HFFc6 (cell line): Measurements from ENCODE around the gene TCF7L1. TPM values are rescaled to one million over a fixed set of nuclear protein-coding genes. Genes with fewer than 3 reads are reported as not detected.

Experiments used
- DNase-seq: peaks from one replicate; pipeline ENCODE4 v3.0.0-alpha.2; 2018
- H3K27ac Mint-ChIP-seq: 2 replicates; pipeline ENCODE4 v1.8.0; 2020; ENCODE audit warnings: mild to moderate bottlenecking, mixed read lengths
- H3K27me3 Mint-ChIP-seq: 2 replicates; pipeline ENCODE4 v1.8.0; 2021; ENCODE audit warnings: mild to moderate bottlenecking, moderate library complexity, mixed read lengths; ENCODE audit not compliant: insufficient read depth
- H3K36me3 Mint-ChIP-seq: 2 replicates; pipeline ENCODE4 v1.8.0; 2021; ENCODE audit warnings: low read depth, mixed read lengths
- H3K4me1 Mint-ChIP-seq: 2 replicates; pipeline ENCODE4 v1.8.0; 2020; ENCODE audit warnings: low read depth, mixed read lengths
- H3K4me3 Mint-ChIP-seq: 2 replicates; pipeline ENCODE4 v1.8.0; 2020; ENCODE audit warnings: mild to moderate bottlenecking, moderate library complexity, mixed read lengths
- H3K9me3 Mint-ChIP-seq: 2 replicates; pipeline ENCODE4 v1.8.0; 2020; ENCODE audit warnings: mild to moderate bottlenecking, mixed read lengths
- CTCF ChIP-seq: fragments of 200-600 bp; sonication (generic); IDR thresholded peaks from 2 replicates; pipeline ENCODE4 v1.5.0; 2021; ENCODE audit warnings: antibody characterized with exemption, mild to moderate bottlenecking
- total RNA-seq, 6 experiments: library from RNA; stranded (reverse); fragmentation: NEBNext Ultra II Directional; extraction: Animal tissue kit (Norgen Biotek cat#: 25700); gene quantifications; 2 replicates in 1 of 6; 3 replicates in 5 of 6; pipeline ENCODE4 v1.2.3, GENCODE V29; 2021

The TCF7L1 gene
- total RNA-seq, 6 experiments from 2014 or later = 2.6 to 10.3 (median 9.4) TPM

- DNase-seq = no peak
- Mint-ChIP-seq H3K4me3 (no peak overlapping the region), H3K4me1 (peaks cover 15% of the 10 kb centered on the region), H3K27me3 (peaks cover 2% of the 10 kb centered on the region; the same call in 1 of the 2 replicates), H3K36me3 (peaks cover 5% of the 10 kb centered on the region; the same call in 1 of the 2 replicates), H3K9me3 (no peaks in the 10 kb centered on the region), H3K27ac (no peak overlapping the region)
- no peak for TF ChIP-seq CTCF
Measured at GRCh38 chr2:85308201-85308600, 175.0 kb downstream of the TCF7L1 start.

GRCh38 chr2:85308896-85309555 is 175.8 kb downstream of the TCF7L1 start:
- TF ChIP-seq CTCF = no peak
- Mint-ChIP-seq H3K27ac (no peak overlapping the region), H3K27me3 (peaks cover 7% of the 10 kb centered on the region), H3K36me3 (peaks cover 10% of the 10 kb centered on the region), H3K9me3 (no peaks in the 10 kb centered on the region), H3K4me3 (no peak overlapping the region), H3K4me1 (peaks cover 22% of the 10 kb centered on the region)
- DNase-seq = no peak

- H3K9me3 Mint-ChIP-seq = no peaks in the 10 kb centered on the region
- H3K27ac Mint-ChIP-seq = no peak overlapping the region
- H3K27me3 Mint-ChIP-seq = peaks cover 8% of the 10 kb centered on the region
- H3K4me1 Mint-ChIP-seq = peaks cover 27% of the 10 kb centered on the region
- no peak for TF ChIP-seq CTCF
- no peak for DNase-seq
- no peak overlapping the region for H3K4me3 Mint-ChIP-seq
- H3K36me3 Mint-ChIP-seq = peaks cover 10% of the 10 kb centered on the region
Measured at GRCh38 chr2:85309699-85310321, 176.6 kb downstream of the TCF7L1 start.

- no peak for DNase-seq
- H3K27ac Mint-ChIP-seq = 0 out of 2 replicates have a peak overlapping the region, but pooled peaks have one; percentile 13
- no peak for TF ChIP-seq CTCF
- no peaks in the 10 kb centered on the region for H3K9me3 Mint-ChIP-seq
- peaks cover 10% of the 10 kb centered on the region for H3K36me3 Mint-ChIP-seq
- H3K27me3 Mint-ChIP-seq = peaks cover 8% of the 10 kb centered on the region
- peaks cover 27% of the 10 kb centered on the region for H3K4me1 Mint-ChIP-seq
- H3K4me3 Mint-ChIP-seq = no peak overlapping the region
Measured at GRCh38 chr2:85310330-85310729, 177.1 kb downstream of the TCF7L1 start.

- Mint-ChIP-seq H3K27ac (peak overlapping the region; percentile 64; the same call in 1 of the 2 replicates), H3K27me3 (peaks cover 8% of the 10 kb centered on the region), H3K4me1 (peaks cover 31% of the 10 kb centered on the region), H3K36me3 (peaks cover 20% of the 10 kb centered on the region), H3K4me3 (no peak overlapping the region; the same call in 1 of the 2 replicates), H3K9me3 (no peaks in the 10 kb centered on the region)
- DNase-seq = peak; percentile 57
- no peak for TF ChIP-seq CTCF
Measured at GRCh38 chr2:85312404-85312803, 179.2 kb downstream of the TCF7L1 start.
